ENCODE data around the gene MYO6. TPM values are rescaled to one million over a fixed set of nuclear protein-coding genes. Genes with fewer than 3 reads are reported as not detected.
A peak's percentile ranks its signal among the peaks of the same experiment; 100 is the strongest.

Gene MYO6
- total and polyA plus RNA-seq, 2 of the 8 experiments (the other 6 are each of a cell fraction or from before 2014, with no cell fraction given), result 8.3 to 21.9 TPM

GRCh38 chr6:75855052-75855451 lies 106.0 kb downstream of the MYO6 start:
- Histone ChIP-seq H2AK5ac (ENCODE audit: low read depth, low read length) (no peak overlapping the region), H3K14ac (ENCODE audit: insufficient read length) (no peak overlapping the region), H2BK5ac (ENCODE audit: low read depth, low read length) (no peak overlapping the region), H2BK15ac (ENCODE audit: low read length) (no peak overlapping the region), H3K23ac (ENCODE audit: insufficient read length) (no peak overlapping the region), H3K4me1 (replicated peaks in 1 of 4; ENCODE audit: control insufficient read depth in 3 of 4, insufficient read depth in 4 of 4, low read length in 3 of 4) (no peaks in the 10 kb centered on the region), H2BK20ac (ENCODE audit: low read length) (no peak overlapping the region), H3K23me2 (ENCODE audit: low read depth, low read length) (no peaks in the 10 kb centered on the region), H3K27me3 (replicated peaks in 1 of 4; ENCODE audit: control insufficient read depth in 3 of 4, extremely low read depth in 1 of 4, insufficient read depth in 3 of 4, low read length in 3 of 4) (no peaks in the 10 kb centered on the region), H2BK12ac (ENCODE audit: low read depth, low read length) (no peak overlapping the region), H3K9me3 (ENCODE audit: insufficient read depth in 2 of 2, low read depth in 1 of 2, low read length in 1 of 2) (no peaks in the 10 kb centered on the region), H3K4me2 (ENCODE audit: insufficient read depth in 1 of 2, low read depth in 2 of 2, low read length in 2 of 2) (no peak overlapping the region), H3K36me3 (ENCODE audit: control insufficient read depth in 2 of 4, insufficient read depth in 4 of 4, low read length in 3 of 4) (no peaks in the 10 kb centered on the region), H4K8ac (ENCODE audit: extremely low read depth, insufficient read depth, low read length) (no peak overlapping the region), H4K91ac (replicated peaks; ENCODE audit: insufficient read length, low read length) (no peak overlapping the region), H3K9ac (replicated peaks in 1 of 4; ENCODE audit: extremely low read depth in 1 of 4, low read depth in 3 of 4, low read length in 3 of 4) (no peak overlapping the region), H2AFZ (ENCODE audit: low read length) (no peak overlapping the region), H3K4me3 (ENCODE audit: extremely low read depth in 1 of 4, insufficient read depth in 2 of 4, low read depth in 3 of 4, low read length in 4 of 4) (no peak overlapping the region), H3K79me1 (ENCODE audit: low read depth, low read length) (no peaks in the 10 kb centered on the region), H3K79me2 (ENCODE audit: control insufficient read depth in 1 of 2, insufficient read depth in 2 of 2, low read length in 2 of 2) (no peaks in the 10 kb centered on the region), H3K27ac (ENCODE audit: low read depth, low read length) (no peak overlapping the region), H3K56ac (replicated peaks; ENCODE audit: insufficient read length, low read depth, low read length) (no peak overlapping the region), H4K5ac (ENCODE audit: insufficient read length, low read depth, low read length) (no peak overlapping the region), H4K20me1 (replicated peaks in 1 of 2; ENCODE audit: control insufficient read depth in 1 of 2, insufficient read depth in 2 of 2, low read length in 2 of 2) (no peaks in the 10 kb centered on the region), H3K18ac (ENCODE audit: extremely low read depth, low read length) (no peak overlapping the region), H3K4ac (replicated peaks; ENCODE audit: insufficient read length, low read depth, low read length) (no peak overlapping the region), H2BK120ac (replicated peaks; ENCODE audit: low read depth, low read length) (no peak overlapping the region)
- CTCF ChIA-PET (ENCODE audit: partially characterized antibody), result interaction anchor here (0.6 to 1.9 kb wide), 8 partner anchors 9 to 530 kb away, joined by 3 to 8 read pairs (median 4); no protein-coding TSS in a partner anchor
- WGBS, 2 experiments (ENCODE audit: extremely low coverage in 1 of 2, insufficient coverage in 1 of 2, insufficient read length in 1 of 2, insufficient replicate concordance in 2 of 2, low coverage in 1 of 2, low lambda C conversion rate in 2 of 2, missing lambda C conversion rate in 1 of 2), result 81% methylated on average over 1 of the region's 1 CpG; no CpG with 5 or more reads in 1 of the 2 experiments
- POLR2A ChIA-PET (ENCODE audit: partially characterized antibody), result no interaction called here
- FAIRE-seq (peak; percentile 78), DNase-seq (ENCODE audit: low read depth in 1 of 2, low spot score in 2 of 2) (no peak)
- peak; percentile 51 to 59 for TF ChIP-seq RAD21 (IDR thresholded peaks at IDR 0.05 in 1 of 2, conservative IDR thresholded peaks at IDR 0.05 in 1 of 2; ENCODE audit: low read depth in 2 of 2, low read length in 2 of 2)
- TF ChIP-seq SUZ12 (IDR thresholded peaks at IDR 0.05; ENCODE audit: low read length), result no peak
- no peak for TF ChIP-seq RNF2 (IDR thresholded peaks at IDR 0.05; ENCODE audit: borderline replicate concordance, low read depth, low read length, missing control alignments, poor library complexity, severe bottlenecking)
- no peak for TF ChIP-seq TEAD4 (IDR thresholded peaks at IDR 0.05; ENCODE audit: low read depth, low read length)
- TF ChIP-seq EZH2 (IDR thresholded peaks at IDR 0.05; ENCODE audit: low read depth, low read length, severe bottlenecking), result no peak
- TF ChIP-seq FOSL1 (IDR thresholded peaks at IDR 0.05; ENCODE audit: insufficient read depth, low read depth, low read length), result no peak
- TF ChIP-seq JUND (IDR thresholded peaks at IDR 0.05; ENCODE audit: low read length), result no peak
- no peak for TF ChIP-seq CEBPB (IDR thresholded peaks at IDR 0.05; ENCODE audit: low read depth, low read length)
- TF ChIP-seq SIX5 (IDR thresholded peaks at IDR 0.05; ENCODE audit: low read depth, low read length), result no peak
- TF ChIP-seq CTCF (IDR thresholded peaks at IDR 0.05; ENCODE audit: control extremely low read depth in 1 of 3, insufficient read depth in 1 of 3, low read depth in 1 of 3, low read length in 3 of 3), result peak in 2 of 3 experiments; percentile 36 to 50; a peak in 3 of 4 replicates
- no peak for TF ChIP-seq POU5F1 (IDR thresholded peaks at IDR 0.05; ENCODE audit: low read depth, low read length)

All from H1 (cell line).